Measurements from ENCODE around the gene KRT37. TPM values are rescaled to one million over a fixed set of nuclear protein-coding genes. Genes with fewer than 3 reads are reported as not detected.

Gene KRT37
- total RNA-seq, 4 donors from 2014 or later = 0.53 to 7.1 TPM; not detected in 2

- Histone ChIP-seq H3K36me3 (no peaks in the 10 kb centered on the region), H3K9me3 (no peaks in the 10 kb centered on the region), H3K27ac (no peak overlapping the region), H3K27me3 (peaks cover 8% of the 10 kb centered on the region), H3K4me3 (no peak overlapping the region), H3K4me1 (peaks cover 11% of the 10 kb centered on the region)
- DNase-seq (ENCODE audit: low spot score in 2 of 2) = no peak
- 92% methylated on average over 11 of the region's 11 CpGs for WGBS
- TF ChIP-seq EP300 (IDR thresholded peaks at IDR 0.05) (no peak), POLR2AphosphoS5 (IDR thresholded peaks at IDR 0.05) (no peak), POLR2A (IDR thresholded peaks at IDR 0.05) (no peak), CTCF (IDR thresholded peaks at IDR 0.05) (no peak)
These were observed 39.8 kb upstream of the KRT37 start for GRCh38 chr17:41464173-41464572.

DNA sequence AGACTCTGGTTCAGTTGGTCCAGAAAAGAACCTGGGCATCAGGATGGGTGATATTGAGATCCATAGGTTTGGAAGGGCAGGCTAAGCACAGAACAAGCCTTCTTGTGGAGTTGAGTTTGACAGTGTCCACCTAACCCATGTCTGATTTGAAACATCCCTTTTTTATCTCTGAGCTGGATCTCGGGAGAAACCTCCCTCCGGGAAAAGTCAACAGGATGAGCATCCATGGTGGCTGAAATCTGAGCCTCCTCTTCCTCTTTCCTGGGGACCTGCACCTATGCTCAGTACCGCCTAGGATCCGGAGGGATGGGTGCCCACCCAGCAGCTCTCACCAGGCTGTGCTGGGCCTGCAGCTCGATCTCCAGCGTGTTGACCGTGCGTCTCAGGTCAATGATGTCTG, 39.4 kb upstream of the KRT37 start:
- no peak for TF ChIP-seq POLR2AphosphoS5 (IDR thresholded peaks at IDR 0.05)
- no peak for TF ChIP-seq CTCF (IDR thresholded peaks at IDR 0.05)
- Histone ChIP-seq H3K4me3 (no peak overlapping the region), H3K27ac (no peak overlapping the region), H3K9me3 (no peaks in the 10 kb centered on the region), H3K4me1 (peaks cover 11% of the 10 kb centered on the region), H3K36me3 (no peaks in the 10 kb centered on the region), H3K27me3 (peaks cover 8% of the 10 kb centered on the region)
- WGBS = 89% methylated on average over 8 of the region's 8 CpGs
- no peak for DNase-seq (ENCODE audit: low spot score in 2 of 2)

- Histone ChIP-seq H3K27ac (no peak overlapping the region), H3K27me3 (peaks cover 8% of the 10 kb centered on the region), H3K36me3 (no peaks in the 10 kb centered on the region), H3K4me3 (no peak overlapping the region), H3K4me1 (peaks cover 11% of the 10 kb centered on the region), H3K9me3 (no peaks in the 10 kb centered on the region)
- no peak for DNase-seq (ENCODE audit: low spot score in 2 of 2)
- TF ChIP-seq POLR2AphosphoS5 (IDR thresholded peaks at IDR 0.05) (no peak), EP300 (IDR thresholded peaks at IDR 0.05) (no peak), POLR2A (IDR thresholded peaks at IDR 0.05) (no peak), CTCF (IDR thresholded peaks at IDR 0.05) (no peak)
- WGBS = 71% methylated on average over 7 of the region's 15 CpGs
These were observed 38.3 kb upstream of the KRT37 start for GRCh38 chr17:41462705-41463104.

DNA sequence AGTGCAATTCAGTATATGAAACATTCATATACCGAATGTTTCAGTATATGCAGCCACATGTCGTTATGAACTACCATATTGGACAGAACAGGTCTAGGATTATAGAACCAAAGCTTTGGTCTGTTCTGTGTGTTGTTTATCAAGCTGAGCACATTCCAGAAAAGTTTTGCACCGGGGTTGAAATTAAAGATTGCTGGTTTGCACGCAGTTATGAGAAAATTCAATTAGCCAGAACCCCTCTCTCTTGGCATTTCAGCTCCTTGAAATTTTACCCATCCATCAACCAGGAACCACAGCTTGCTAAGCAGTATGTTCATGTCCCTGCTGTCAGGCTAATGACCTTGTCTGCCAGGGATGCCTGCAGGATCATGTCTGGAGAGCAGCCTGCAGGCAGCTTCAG, 33.3 kb upstream of the KRT37 start:
- TF ChIP-seq POLR2A (IDR thresholded peaks at IDR 0.05) (no peak), CTCF (IDR thresholded peaks at IDR 0.05) (no peak), EP300 (IDR thresholded peaks at IDR 0.05) (no peak), POLR2AphosphoS5 (IDR thresholded peaks at IDR 0.05) (no peak)
- 61% methylated on average over 4 of the region's 4 CpGs for WGBS
- peaks cover 5% of the 10 kb centered on the region for H3K27me3 ChIP-seq
- H3K27ac ChIP-seq = no peak overlapping the region
- no peaks in the 10 kb centered on the region for H3K36me3 ChIP-seq
- H3K9me3 ChIP-seq = no peaks in the 10 kb centered on the region
- peaks cover 4% of the 10 kb centered on the region for H3K4me1 ChIP-seq
- DNase-seq (ENCODE audit: low spot score in 2 of 2) = no peak
- no peak overlapping the region for H3K4me3 ChIP-seq

GRCh38 chr17:41456204-41456603, 31.8 kb upstream of the KRT37 start:
- Histone ChIP-seq H3K27ac (no peak overlapping the region), H3K36me3 (no peaks in the 10 kb centered on the region), H3K27me3 (peaks cover 5% of the 10 kb centered on the region), H3K4me1 (peaks cover 4% of the 10 kb centered on the region), H3K9me3 (no peaks in the 10 kb centered on the region), H3K4me3 (no peak overlapping the region)
- TF ChIP-seq POLR2AphosphoS5 (IDR thresholded peaks at IDR 0.05) (no peak), EP300 (IDR thresholded peaks at IDR 0.05) (no peak), CTCF (IDR thresholded peaks at IDR 0.05) (no peak), POLR2A (IDR thresholded peaks at IDR 0.05) (no peak)
- no peak for DNase-seq (ENCODE audit: low spot score in 2 of 2)
- 67% methylated on average over 3 of the region's 3 CpGs for WGBS
